HG02588 (cell line): ENCODE data around the gene HUNK.
"Not testable (repeated sequence)": the region's sequence is repeated elsewhere in the genome, so short reads cannot be mapped to it uniquely, and the experiment has no call there.

Source experiments
- ATAC-seq: cut with Tn5 transposase; IDR thresholded peaks from one replicate; pipeline ENCODE4 v1.9.1; 2021; ENCODE audit warnings: mild to moderate bottlenecking, moderate library complexity; ENCODE audit not compliant: unreplicated experiment

The HUNK gene

DNA sequence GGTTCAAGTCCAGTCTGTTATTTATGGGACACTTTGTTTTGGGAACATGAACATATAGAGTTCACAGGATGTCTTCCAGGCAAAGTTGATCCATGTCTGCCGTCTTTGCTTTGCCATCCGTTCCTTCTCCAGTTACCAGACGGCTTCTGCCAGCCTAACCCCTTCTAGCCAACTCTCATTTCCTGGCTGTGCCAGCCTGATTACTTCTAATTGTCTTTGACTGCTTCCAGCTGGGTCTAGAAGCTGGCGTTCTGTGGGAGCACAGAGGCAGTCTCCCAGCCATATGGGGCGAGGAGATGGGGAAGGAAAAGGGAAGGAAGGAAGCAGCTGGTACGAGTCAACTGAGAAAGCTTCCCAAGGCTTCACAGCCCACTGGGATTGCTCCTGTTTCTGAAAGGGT lies 3.1 kb upstream of the HUNK start:
- no peak for ATAC-seq

DNA sequence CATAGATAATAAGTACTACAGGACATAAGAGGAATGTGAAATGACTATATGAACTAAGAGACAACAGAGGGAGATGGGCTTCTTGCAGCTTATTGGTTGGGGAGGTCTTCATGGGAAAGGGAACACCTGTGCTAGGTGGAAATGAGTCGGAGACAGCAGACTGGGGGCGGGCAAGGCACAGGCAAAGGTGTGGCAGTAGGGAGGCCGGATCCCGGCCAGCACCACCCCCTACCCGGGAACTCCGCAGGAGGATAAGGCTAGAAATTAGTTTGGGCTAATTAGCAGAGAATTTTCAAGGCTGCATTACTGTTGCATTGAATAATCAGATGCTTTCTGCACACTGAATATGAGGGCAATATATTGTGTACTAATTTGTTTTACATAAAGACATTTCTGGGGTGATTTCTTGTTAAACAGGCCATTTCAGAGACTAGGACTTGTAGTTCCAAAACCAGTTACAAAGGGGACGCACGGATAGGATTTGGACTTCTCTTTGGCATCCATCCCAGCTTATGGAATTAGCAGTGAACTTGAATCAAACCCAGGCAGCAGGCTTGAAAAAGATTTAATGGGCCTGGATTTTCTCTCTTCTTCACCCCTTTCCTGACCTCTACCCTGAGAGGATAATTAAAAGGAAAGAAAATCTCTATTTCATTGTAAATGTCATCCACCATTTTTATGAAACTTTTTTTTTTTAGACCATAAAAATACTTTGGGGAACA lies 2.2 kb upstream of the HUNK start:
- ATAC-seq = no peak

DNA sequence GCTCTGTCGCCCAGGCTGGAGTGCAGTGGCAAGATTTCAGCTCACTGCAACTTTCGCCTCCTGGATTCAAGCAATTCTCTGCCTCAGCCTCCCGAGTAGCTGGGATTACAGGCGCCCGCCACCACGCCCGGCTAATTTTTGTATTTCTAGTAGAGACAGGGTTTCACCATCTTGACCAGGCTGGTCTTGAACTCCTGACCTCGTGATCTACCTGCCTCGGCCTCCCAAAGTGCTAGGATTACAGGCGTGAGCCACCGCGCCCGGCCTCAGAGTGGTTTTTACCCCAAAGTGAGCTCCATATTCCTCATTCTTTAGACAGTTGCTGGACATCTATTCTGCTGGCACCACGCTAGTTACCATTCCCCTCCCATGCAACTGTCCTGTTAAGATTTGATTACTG lies 1.4 kb upstream of the HUNK start:
- not testable (repeated sequence) for ATAC-seq

DNA sequence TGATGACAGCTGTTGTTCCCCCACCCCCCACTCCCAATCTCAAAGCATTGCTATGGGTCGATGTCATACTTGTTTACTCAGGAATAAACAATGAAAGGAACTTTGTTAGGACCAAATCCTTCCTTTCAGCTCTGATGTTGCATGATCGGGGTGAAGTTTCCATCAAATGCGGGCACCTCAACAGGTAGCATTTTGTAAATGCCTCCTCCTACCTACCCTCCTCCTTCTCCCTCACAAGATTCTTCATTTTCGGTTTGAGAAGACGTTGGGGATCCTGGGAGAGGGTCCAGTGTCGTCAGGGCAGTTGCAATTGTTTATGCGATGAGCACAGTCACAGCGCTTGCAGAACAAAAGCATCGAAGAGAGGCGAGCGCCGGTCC lies 758 bp upstream of the HUNK start:
- no peak for ATAC-seq

DNA sequence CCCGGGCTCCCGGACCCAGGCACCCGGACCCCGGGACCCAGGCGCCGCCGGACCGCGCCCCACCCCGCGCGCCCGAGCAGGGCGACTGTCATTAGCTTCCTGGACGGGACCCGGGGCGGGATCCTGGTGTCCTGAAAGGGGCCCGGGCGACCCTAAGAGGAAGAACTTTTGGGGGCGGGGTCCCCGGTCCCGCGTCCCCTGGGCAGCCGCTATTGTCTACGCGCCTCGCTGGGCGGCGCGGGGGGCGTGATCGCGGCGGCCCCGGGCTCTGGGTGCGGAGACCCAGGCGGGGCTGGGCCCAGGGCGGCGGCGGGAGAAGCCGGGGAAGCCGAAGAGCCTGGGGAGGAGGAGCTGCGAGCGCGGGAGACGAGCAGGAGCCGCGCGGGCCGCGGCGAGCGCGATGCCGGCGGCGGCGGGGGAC lies 465 bp downstream of the HUNK start:
- ATAC-seq = no peak

DNA sequence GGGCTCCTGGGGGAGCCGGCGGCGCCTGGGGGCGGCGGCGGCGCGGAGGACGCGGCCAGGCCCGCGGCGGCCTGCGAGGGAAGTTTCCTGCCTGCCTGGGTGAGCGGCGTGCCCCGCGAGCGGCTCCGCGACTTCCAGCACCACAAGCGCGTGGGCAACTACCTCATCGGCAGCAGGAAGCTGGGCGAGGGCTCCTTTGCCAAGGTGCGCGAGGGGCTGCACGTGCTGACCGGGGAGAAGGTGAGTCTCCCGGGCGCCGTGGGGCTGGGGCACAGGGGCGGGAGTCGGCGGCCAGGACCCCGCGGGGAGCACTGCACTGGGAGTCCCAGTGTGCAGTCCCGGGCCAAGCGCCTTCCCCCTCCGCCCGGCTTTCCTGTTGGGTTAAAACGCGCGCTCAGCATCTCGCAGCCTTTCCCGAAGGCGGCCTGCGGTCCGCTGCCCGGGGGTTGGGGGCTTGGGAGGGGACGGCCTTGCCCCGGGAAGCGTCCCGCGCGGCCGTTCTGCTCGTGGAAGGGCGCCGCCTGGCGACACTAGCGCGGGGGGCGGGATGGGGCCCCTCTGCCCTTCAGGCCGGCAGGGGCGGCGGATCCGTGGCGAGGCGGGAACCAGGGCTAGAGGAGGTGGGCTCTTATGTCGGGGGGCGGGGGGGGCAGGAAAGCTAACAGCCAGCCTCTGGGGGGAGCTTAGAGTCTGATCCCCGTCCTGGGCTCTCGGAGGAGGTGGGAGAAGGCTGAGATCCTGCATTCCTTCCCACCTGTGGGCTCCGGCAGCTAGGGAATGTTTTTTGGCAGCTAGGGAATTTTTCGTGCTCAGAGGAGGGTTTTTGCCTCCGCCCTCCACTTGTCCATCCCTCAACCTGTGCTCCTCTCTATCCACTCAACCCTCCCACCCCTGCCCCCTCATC lies 1.1 kb downstream of the HUNK start:
- no peak for ATAC-seq

DNA sequence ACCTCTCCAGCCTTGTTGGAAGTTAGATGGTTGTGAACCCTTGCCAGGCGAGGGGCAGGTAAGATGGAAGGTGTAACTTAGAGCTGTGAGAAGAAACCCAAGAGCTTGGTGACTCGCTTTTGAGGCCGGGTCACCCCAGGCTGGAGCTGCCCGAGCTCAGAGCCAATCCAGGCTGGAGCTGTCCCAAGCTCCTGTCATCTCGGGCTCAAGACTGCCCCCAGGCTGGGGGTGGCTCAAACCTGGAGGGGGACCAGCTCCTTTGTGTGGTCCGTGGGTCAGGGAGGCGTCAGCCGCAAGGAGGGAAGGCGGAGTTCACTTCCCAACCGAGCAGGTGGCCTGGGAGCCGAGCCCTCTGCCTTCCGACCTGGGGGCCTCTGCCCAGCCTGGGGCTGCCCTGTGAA lies 2.0 kb downstream of the HUNK start:
- ATAC-seq = no peak

DNA sequence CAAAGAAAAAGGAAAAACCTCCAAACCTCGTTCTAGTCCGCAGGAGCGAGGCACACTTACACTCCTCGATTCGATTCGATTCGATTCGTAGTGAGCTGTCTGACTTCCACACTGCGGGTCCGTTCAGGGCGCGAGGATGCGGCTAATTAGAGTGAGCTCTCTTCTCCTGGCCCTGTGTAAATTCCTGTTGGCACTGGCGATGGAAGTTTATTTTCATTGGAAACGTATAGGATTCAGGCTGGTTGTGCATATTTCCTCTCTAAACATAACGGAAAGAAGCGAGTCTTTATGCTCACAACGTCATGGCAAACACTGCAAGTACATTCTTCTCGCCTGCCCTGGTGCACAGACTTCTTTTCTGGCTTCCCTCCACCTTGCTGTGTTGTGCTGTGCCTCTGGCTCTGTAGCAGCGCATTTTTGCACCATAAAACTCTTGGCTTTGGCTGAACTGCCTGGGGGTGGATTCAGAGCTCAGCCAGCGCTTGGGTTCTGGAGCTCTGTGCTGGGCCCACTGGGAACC lies 2.7 kb downstream of the HUNK start:
- no peak for ATAC-seq

DNA sequence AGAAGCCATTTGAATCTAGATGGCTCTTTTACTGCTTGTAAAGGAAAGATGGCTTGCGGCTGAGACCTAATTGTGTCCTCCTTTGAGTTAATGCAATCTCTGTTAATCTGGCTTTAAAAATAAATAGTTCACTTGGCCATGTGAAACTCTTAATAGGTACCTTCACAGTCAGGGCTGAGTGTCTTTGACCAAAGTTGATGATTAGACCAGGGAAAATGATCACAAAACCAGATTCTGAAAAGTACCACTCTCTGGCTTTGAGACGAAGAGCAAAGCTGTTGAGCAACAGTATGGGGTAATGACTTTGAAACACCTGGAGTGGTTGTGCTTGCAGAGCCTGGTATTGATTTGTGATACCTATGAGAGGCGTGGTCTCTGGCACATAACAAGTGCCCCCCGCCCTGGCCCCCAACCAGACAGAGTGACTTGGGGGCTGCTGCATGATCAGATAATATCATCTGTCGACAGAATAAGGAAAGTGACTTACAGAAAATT lies 4.7 kb downstream of the HUNK start:
- no peak for ATAC-seq

DNA sequence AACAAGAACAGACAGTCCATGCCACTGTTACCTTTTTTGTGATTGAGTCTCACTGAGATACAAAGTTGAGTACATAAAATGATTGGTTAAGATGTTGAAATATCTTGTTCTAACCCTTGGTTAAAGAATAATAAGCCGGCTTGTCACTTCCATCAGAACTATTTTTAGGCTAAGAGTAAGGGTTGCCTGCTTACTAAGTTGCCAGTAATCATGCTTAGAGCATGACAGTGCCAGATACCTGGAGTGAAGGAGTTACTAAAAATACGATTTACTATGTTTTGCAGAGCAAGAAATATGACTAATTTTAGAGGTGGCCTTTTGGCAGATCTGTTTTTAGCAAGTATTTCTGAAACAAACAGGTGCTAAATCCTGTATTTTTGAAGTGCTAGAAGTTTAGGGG lies 6.0 kb downstream of the HUNK start:
- ATAC-seq = no peak

DNA sequence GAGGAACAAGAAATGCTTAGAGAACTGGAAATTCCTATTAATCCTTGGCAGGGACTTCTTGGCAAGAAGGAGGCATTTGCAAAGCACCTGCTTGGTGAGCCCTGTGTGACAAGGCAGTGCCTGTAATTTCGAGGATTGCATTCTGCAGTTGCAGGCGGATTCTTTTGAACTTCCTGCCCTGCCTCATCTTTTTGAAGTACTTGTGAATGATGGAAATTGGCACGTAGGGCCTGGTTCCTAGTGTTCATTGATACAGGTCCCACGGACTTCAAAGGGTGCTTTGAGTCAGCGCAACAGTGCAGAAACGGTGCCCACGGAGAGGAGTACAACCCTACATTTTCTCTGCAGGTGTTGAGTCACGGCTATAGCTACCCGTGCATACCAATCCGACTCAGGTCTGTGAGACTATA lies 6.4 kb downstream of the HUNK start:
- ATAC-seq = no peak

DNA sequence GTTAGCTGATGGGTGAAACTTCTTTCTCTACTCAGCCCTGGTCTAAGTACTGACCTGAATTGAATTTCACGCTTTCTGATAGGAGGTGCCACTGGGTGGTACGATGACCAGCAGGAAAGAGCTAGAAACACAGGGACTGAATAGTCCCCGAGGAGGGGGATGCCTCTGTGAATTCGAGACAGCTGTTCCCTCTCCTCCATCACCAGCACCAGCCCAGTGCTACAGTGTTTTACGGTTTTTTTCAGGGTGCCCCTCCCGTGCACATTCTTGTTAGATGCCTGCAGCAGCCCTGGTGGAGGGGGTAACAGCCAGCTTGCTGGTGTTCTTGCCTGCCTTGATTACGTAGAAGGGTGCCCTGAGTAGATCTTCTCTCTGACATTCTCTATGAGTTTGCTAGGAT lies 7.1 kb downstream of the HUNK start:
- ATAC-seq = no peak

DNA sequence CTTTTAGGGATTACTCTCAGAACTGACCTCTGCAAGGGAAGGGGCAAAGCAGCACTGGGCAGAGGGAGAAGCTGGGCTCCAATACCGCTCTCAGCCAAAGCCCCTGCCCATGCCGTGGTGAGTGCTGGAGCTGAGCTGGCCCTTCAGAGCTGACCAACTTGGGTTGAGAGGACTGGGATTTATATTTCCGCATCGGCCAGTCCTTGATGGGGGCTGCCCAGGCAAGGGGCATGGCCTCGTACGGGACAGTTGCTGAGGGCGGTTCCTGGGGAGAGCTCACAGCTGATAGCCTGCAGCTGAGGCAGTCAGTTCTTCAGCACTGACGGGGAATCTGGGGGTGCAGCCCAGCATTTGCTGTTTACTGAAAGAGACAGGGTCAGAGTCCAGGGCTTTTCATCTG lies 8.0 kb downstream of the HUNK start:
- no peak for ATAC-seq

DNA sequence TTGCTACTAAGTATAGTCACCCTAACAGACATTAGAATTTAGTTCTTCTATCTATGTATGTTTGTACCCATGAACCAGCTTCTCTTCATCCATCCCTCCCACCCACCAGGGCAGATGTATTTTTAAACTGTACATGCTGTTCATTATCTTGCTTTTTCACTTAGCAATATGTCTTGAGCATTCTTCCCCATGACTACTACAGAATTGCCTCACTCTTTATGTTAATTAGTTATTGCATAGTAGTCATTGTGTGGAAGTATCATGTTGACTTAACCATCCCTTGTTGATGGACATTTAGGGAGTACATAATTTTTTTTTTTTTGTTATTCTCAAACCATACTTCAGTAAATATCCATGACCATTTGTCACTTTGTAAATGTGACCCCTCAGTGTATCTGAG lies 9.9 kb downstream of the HUNK start:
- ATAC-seq = no peak

DNA sequence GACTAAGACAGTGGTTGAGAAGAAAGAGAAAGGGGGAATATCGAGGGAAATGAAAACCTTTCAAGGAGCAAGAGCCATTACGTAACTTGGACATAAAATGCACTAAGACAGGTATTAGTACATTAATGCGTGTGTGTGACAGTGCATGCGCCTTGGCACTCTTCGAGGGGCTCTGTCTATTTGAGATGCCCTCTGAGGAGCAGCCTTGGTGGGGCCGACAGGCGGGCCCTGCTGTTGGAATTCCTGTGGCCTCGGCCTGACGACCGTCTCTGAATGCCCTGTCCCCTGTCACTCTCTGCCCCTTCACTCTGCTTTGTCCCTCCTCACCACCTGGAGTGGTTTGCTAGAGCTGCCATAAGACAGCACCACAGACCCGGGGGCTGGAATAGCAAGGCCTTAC lies 12.3 kb downstream of the HUNK start:
- no peak for ATAC-seq

DNA sequence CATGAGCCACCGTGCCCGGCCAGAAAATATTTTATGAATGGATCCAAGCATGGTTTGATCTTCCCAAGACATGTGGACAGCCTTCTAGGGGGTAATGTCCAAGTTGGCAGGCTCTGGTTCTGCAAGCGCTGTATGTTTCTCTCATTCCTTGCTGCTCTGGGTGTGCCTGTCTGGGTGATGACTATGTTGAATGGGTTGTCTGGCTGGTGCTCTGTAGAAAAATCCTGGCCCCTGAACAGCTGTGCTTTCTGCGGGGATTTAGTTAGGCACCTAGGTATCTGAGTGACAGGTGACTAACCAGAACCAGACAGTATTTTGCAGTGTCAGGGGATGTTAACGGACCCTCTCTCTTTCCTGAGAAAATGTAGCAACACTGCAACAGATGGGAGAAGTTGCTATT lies 14.1 kb downstream of the HUNK start:
- ATAC-seq = no peak

DNA sequence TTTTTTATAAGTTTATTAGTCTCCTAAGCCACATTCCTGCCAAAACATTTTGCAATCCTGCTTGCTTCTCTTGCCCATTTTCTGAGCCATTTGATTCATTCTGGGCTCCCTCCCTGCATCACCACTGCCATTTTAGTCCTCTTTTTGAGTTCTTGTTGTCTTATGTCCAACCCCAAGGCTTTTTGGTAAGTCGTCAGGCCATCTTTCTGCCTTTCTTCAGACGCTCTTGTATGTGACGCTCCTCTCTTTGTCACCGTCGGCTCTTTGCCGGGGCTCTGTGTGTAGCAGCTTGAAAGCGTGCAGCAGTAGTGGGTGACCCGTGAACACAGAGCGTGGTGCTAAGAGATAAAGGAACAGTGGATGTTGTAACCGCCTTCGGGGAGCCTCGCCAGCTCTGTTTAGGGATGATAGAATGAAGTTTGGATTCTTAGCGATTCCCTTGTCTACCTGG lies 14.6 kb downstream of the HUNK start:
- ATAC-seq = no peak

DNA sequence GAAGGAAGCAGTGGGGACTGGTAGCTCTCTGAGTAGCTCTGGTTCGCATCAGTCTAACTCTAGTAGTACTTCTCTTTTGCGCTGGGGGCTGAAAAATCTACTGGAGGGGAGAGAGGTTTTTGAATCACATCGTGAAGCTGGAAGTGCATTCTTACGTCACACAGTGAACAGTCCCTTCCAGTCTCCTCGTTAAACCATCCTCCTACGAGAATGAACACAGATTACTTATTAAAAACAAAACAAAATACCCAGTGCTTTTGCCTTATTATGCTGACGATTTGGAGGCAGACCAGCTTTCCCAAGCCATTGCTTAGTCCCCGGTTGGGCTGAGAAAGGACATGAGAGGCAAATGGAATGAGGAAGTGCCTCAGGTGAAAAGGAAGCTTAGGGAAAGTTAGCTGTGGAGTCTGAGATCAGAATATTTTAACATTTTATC lies 16.1 kb downstream of the HUNK start:
- no peak for ATAC-seq

DNA sequence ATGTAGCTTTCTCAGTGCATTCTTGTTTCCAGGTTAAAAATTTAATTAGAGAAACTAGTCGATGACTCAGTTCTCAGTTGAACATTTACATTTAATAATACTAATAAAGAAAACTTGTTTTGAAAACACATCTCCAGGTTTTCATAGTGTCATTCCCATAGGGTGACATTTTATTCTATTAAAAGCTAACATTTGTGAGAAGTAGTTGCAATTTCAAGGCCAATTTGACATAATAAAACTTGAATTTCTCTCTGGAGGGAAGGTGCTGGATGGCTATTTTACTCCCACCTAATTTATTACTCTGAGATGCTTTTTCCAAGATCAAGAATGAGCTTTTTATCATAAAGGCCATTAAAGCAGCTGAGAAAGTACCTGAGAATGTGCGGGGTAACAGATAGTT lies 16.6 kb downstream of the HUNK start:
- no peak for ATAC-seq

DNA sequence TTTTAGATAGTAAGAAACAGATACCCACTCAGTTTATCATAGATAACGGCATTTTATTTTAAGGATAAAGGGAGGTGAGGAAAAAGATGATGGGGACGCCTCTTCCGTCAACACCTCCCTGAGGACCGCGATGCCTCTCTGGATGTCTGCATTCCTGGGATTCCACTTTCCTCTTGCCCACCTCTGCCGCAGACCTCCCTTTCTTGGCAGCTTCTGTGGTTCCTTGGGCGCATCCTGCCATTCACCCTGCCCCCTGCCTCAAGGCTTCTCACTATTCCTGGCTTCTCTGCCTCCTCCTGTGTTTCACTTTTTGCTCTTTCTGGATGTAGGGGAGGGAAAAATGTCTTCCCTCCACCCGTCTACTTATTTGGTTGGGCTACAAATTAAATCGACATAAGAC lies 19.9 kb downstream of the HUNK start:
- ATAC-seq = no peak

DNA sequence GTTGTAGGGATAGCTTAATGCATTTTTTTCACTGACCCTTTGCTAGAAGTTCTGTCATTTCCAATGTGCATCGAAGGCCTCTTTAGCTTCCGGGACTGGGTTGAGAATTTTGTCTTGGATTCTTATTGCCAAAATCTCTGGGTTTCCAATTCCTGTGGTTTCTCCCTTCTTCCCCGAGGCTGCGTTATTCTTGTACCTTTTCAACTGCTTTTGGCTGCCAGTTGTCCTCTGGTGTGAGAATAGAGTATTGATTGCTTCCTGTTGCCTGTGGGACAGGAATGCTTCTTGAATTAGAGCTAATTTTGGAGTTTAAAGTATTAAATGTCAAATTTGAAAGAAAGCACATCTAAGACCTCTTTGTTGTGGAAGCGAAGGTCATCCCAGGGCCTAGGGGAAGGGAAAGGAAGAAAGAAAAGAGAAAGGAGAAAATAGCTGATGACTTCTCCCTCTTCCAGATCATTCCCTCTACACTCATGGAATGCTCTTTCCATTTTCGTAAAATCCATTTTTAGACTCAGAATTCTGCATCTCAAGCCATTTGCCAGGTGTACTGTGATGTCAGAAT lies 21.1 kb downstream of the HUNK start:
- no peak for ATAC-seq

DNA sequence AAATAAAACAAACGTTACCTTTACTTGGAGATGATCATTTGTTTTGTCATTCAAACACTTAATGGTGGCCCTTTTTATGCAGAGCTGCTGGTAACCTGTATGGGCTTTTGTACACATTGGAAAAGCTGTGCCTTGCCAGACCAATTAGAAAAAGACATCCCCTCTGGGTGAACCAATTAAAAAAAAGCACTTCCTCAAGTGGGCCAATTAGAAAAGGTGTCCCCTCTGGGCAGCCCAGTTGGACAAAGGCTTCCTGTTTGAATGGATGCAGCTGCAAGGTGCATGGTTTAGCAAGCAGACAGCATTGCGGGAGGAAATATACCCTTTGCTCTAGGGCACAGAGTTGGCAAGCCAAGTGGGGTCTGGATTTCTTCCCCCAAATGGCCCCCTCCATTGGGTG lies 21.6 kb downstream of the HUNK start:
- no peak for ATAC-seq
